IPS-18c (cell line): ENCODE measurements around the gene B3GLCT.

ENCODE experiments used
- H3K4me3 ChIP-seq: 2 replicates; pipeline ENCODE4 v1.7.0; 2013; ENCODE audit warnings: low read depth, mild to moderate bottlenecking, low read length, moderate library complexity; ENCODE audit not compliant: insufficient read depth
- H3K9me3 ChIP-seq: one replicate; pipeline ENCODE4 v1.6.1; 2013; ENCODE audit warnings: mild to moderate bottlenecking, low read length, moderate library complexity; ENCODE audit not compliant: control insufficient read depth, insufficient read depth

Gene B3GLCT

DNA sequence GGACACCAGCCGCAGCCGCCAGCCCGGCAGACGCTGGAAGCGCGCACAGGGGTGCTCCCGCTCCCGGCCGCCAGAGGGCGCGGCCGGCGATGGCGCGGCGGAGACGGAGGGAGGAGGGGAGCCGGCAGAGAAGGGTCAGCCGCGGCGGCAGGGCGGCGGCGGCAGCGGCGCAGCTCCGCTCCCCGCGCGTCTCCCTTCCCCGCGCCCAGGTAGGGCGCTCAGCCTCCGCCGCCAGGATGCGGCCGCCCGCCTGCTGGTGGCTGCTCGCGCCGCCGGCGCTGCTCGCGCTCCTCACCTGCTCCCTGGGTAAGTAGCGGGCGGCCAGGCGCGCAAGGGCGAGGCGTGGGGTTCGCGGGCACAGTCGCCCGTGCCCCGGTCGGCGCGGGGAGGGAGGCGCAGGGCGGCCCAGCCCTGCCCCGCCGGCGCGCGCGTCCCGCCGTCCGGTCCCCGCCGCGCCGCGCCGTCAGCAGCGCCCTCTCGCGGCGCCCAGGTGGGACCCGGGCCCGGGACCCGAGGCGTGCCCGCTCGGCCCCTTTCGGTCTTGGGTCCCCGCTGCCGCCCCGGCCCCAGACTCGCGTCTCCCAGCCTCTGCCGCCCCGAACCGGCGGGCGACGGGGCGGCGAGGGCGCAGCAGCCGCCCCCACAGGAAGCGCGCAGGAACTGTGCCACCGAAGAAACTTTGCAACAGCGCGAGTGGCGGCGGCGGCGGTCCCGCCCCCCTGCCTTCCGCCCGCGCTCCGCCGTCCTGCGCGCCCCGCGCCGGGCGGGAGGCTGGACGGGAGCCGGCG lies at the start of gene B3GLCT:
Gene B3GLCT, plus strand, starts transcription at position 127 of the 788 bp plus-strand sequence. Its CDS starts 110 bp downstream, at position 237.
- Histone ChIP-seq H3K9me3 (no peaks in the 10 kb centered on the region), H3K4me3 (peak within 1 kb of the TSS; percentile 74)

DNA sequence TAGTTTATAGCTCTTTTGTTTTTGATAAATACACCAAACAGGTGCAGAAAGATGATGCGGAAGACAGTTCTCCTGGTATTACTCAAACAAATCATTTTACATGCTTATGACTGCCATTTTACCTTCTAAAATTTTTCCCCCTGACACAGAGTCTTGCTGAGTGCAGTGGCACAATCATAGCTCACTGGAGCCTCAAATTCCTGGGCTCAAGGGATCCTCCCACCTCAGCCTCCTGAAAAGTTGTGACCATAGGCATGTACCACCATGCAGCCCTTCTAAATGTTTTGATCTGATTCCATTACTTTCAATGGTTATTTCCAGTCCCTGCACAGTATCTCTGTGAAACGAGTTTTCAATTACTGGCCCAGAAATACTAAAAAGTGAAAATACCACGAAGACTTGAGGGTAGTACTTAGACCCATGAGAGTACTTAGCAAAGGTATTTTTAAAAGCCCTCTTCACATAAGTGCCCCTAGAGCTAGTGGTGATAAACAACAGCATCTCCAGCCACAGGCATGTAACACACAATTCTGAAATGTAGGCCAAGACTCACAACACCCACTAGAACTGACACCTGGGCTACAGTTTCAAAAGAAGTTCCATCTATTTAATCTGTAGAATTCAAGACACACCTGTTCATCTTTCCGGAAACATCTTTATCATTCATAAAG lies 49.3 kb upstream of the B3GLCT start:
- no peak overlapping the region for H3K4me3 ChIP-seq
- H3K9me3 ChIP-seq, result no peaks in the 10 kb centered on the region

DNA sequence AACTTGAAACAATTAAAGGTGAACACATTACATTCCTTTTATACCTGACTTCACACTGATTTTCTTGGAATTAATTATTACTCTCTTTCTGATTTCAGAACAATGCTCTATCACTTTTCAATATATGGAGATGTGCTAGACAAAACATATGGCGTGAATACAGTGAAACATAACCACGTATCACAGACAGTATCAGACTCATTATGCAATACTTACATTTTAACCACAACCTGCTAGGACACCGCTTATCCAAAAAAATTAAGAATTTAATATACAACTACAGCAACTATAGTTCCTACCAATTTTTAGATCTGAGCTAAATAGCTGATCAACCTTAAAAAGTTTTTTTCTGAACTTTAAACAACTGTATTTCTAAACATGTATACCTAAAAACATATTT lies 47.9 kb upstream of the B3GLCT start:
- no peak overlapping the region for H3K4me3 ChIP-seq
- H3K9me3 ChIP-seq, result no peaks in the 10 kb centered on the region

DNA sequence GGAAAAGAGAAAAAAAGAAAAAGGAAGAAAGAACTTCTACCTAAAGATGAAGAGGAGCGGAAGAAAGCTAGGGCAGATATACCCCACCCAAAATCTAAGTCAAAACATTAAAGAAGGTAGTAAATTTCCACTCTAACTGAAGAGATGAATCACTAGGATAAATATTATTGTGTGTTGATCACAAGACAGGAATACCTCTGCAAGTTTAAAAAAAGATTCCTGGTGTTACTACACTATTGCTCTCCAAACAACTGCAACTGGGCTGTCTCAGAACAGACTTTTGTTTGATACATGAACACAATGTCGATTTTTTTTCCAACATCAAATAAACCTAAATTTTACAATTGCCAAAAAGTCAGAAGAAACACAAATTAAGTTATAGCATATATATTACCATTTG lies 44.8 kb upstream of the B3GLCT start:
- H3K9me3 ChIP-seq, result no peaks in the 10 kb centered on the region
- no peak overlapping the region for H3K4me3 ChIP-seq

DNA sequence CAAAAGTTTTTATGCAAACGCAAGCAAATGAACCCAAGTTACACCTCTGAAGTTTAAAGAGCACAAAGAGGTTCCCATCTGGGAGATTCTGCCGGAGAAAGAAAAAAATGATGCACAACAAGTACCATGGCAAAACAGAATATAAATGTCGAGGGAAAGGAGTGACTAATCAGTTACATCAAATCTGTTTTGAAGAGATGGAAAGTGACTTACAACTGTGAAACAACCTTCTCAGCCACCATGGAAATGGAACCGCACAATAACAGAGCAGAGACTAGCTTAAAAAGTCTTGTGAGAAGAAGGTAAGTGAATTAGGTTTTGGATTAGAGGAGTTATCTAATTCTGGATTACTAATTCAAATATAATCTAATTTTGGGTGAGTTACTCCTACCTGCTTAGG lies 40.5 kb upstream of the B3GLCT start:
- Histone ChIP-seq H3K9me3 (no peaks in the 10 kb centered on the region), H3K4me3 (no peak overlapping the region)

DNA sequence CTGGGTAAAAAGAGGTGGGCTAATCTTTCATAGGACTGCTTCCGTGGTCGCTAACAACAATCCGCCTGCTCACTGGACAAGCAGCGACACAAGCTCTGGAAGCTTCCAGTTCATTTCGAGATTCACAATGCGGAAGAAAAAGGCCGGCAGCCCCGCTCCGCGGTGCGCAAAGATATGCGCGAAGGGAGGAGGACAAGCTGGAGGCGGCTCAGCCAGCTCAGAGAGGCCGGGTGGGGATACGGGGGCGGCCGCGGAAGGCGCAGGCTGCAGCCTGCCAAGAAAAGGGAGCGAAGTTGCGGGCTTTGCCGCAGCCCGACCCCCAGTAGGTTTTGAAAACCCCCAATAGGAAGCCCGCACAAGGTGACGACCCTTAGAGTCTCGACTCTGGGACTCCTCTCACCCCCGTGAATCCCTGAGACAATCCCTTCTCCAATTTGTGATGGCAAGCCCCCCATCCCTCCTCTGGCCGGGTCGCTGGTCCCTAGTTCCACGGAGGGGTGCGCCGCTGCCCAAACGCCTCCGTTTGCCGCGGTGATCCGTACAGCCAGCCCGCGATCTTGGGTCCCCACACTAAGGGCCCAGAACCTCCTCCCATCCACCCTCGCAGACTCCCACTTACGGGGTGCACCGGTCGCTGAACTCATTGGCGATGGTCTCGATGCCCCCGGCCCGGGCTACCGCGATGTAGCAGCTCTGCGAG lies 38.8 kb upstream of the B3GLCT start:
- no peaks in the 10 kb centered on the region for H3K9me3 ChIP-seq
- H3K4me3 ChIP-seq, result peak overlapping the region; percentile 85

DNA sequence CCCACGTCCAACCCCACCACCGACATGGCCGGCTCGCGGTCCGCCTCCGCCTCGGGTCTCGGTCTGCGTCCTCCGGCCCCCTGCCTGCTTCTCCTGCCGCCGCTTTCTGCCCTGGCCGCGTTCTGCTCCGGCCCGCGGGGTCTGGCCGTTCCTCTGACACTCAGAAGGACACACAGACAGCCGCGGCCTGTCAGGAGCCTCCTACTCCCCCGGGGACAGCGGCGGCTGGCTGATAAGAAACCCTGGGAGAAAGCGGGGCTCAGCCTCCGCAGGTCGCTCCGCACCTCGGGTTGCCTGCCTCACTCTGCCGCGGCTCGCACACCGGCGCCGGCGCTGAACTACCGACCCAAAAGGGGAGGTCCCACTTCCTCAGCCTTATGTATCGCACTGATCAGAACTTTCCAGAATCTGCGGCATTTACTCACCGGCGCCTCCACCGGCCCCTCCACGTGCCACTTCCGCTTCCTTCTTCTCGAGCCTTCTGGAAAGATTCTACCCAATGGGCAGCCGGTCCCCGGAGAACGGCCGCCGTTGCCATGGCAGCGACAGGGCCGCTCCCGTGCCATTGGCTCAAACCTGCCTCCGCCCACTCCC lies 38.1 kb upstream of the B3GLCT start, which contains the start of gene HSPH1:
Gene HSPH1, minus strand, starts transcription at position 348 of the 594 bp plus-strand sequence. Its CDS starts 322 bp downstream, at position 26.
- peak within 1 kb of the TSS; percentile 85 for H3K4me3 ChIP-seq
- H3K9me3 ChIP-seq, result no peaks in the 10 kb centered on the region

DNA sequence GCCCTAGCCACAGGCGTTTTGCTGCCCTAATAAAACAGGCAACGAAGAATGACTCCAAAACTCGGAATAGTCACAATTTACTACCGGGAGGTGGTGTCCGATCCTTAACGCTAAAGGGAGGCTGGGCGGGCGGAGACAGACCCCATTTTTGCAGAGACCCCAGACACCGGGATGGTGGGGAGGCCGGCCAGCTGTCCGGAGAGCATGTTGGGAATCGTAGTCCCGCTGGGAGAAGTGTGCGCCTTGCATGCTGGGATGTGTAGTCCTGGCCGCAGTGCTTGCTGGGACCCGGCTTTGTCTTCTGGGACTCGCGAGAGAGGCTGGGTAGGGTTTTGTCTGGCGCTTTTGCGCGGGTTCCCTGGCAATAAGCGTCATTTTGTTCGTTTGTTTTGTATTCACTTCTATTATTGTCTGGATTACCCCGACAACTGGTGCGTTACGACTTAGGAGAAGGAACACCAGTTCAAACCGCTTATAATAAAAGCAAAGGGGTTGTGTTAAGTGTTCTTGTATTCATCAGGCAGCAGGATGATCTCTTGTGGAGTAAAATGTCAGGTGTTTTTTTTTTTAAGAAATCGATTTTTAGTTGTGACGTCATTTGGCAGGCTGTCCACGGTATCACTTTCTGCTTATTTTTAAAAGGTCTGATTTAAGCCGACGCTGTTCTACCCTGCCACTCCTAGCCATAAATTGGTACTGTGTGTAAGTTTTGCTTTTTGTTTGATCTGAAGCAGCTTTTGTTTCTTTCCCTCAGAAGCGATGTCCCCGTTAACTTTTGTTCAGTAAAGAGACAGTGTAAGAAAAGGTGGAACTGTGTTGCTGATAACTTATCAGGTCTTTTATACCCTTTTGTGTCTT lies 37.4 kb upstream of the B3GLCT start:
- H3K4me3 ChIP-seq, result peak overlapping the region; percentile 85
- H3K9me3 ChIP-seq, result no peaks in the 10 kb centered on the region

DNA sequence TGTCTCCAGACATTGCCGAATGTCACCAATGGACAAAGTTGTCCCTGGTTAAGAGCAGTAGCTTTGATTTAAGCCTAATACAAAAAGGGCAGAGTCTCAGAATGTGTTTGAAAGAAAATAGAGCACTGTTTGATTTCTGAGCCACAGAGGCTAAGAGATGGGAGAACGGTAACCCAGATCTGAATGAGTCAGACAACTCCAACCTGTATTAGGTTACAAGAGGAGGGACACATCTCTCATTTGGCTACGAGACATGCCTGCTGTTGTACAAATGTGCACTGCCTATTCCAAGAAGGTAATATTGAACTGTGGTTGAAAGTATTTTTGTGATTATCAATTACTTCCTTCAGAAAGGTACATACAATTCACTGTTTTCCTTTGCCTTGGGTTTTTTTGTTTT lies 33.2 kb upstream of the B3GLCT start:
- Histone ChIP-seq H3K9me3 (no peaks in the 10 kb centered on the region), H3K4me3 (no peak overlapping the region)

DNA sequence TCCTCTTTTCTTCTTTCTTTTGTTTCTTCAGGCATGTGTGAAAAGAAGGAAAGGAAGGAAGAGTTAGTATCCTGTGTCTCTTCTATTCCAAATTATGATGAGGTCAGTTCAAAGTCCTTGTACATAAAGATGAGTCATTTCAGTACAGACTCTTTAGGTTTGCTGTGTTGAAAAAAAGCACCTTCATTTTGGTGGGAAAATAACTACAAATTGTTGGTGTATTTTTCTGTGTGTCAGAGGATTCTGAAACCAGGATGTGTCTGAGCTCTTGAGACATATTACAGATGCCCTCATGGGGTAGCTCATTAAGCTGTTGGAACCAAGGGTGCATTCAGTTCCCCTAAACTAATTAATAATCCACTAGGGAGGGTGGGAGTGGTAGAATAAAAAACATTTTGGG lies 32.3 kb upstream of the B3GLCT start:
- H3K9me3 ChIP-seq, result no peaks in the 10 kb centered on the region
- H3K4me3 ChIP-seq, result no peak overlapping the region

DNA sequence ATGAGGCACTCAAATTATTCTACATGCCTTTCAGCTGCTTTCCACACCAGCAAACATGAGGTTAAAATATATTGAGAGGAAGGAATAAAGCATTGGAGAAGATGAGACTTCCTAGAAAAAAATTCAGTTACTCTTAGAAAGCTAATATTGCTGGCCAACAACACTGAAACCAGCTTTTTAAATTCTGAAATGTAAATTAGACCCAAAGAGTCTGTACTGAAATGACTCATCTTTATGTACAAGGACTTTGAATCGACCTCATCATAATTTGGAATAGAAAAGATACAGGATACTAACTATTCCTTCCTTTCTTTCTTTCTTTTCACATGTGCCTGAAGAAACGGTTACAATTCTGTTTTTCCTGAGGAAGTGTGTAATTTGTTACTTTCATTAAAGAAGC lies 31.6 kb upstream of the B3GLCT start:
- Histone ChIP-seq H3K9me3 (no peaks in the 10 kb centered on the region), H3K4me3 (no peak overlapping the region)

DNA sequence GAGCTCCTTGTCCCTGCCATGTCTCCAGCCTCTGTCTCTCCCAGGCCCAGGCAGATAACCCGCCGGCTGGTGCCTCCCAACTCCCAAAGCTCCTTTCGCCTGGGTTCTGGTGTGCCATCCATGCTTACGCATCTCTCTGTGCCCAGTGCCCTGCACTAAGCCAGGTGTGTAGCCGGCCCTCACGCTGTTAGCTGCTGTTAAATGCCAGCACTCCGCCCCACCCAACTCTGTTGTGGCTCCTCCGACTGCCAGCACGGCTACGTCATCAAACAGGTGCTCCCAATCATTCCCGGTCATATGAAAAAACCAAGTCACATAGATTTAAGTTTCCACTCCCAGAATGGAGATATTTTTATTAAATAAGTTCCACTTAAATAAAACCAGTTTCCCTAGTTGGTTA lies 31.0 kb upstream of the B3GLCT start:
- H3K4me3 ChIP-seq, result no peak overlapping the region

DNA sequence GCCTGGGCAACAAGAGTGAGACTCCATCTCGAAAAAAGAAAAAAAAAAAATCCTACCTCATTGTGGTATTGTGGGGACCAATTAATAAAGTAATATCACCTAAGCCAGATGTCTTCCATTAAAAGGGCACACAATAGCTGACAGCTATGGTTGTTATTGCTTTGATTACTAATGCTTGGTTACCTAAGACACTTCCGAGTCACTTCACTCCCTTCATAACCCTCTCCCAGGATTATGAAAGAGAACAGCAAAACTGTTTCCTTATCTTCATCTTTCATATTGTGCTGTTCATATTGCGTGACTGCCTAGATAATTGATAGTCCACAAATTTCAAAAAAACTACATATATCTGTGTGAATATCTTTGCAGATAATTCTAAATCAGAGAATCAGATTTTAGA lies 27.8 kb upstream of the B3GLCT start:
- Histone ChIP-seq H3K4me3 (no peak overlapping the region), H3K9me3 (no peaks in the 10 kb centered on the region)

More for the DNA sequence above, 31.0 kb upstream of the B3GLCT start:
- no peaks in the 10 kb centered on the region for H3K9me3 ChIP-seq

DNA sequence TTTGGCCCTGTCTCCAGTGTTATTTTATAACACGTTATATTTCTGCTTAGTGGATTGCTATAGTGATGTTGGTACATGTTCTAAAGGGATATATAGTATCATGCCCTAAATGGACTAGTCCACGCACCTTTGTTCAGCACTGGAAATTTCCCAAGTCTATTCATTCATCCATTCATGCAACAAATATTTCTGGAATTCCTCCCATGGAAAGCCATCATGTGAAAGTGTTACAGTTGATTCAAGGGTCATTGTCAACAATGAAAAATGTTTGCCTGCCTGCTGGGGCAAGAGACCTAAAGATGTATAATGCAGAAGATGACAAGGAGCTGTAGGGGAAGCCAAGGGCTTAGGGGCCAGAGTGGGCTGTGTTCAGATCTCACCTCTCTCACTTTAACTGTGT lies 27.2 kb upstream of the B3GLCT start:
- Histone ChIP-seq H3K9me3 (no peaks in the 10 kb centered on the region), H3K4me3 (no peak overlapping the region)

DNA sequence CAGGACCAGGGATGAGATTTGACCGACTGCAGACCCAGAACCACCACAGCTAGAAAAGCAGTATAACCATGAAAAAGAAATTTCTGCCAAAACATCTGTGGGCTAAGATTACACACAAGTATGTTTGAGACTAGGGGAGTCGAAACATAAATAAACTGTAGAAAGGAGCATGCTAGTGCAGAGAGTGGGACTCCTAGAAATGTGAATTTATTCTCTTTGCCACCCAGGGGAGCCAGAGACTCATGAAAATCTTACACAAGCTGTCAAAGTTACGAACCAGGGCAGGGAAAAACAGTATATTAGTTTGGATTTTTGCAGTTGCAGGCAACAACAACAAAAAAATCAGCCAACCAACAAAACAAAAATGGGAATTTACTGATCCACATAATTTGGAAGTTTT lies 25.8 kb upstream of the B3GLCT start:
- H3K9me3 ChIP-seq, result no peaks in the 10 kb centered on the region
- no peak overlapping the region for H3K4me3 ChIP-seq

DNA sequence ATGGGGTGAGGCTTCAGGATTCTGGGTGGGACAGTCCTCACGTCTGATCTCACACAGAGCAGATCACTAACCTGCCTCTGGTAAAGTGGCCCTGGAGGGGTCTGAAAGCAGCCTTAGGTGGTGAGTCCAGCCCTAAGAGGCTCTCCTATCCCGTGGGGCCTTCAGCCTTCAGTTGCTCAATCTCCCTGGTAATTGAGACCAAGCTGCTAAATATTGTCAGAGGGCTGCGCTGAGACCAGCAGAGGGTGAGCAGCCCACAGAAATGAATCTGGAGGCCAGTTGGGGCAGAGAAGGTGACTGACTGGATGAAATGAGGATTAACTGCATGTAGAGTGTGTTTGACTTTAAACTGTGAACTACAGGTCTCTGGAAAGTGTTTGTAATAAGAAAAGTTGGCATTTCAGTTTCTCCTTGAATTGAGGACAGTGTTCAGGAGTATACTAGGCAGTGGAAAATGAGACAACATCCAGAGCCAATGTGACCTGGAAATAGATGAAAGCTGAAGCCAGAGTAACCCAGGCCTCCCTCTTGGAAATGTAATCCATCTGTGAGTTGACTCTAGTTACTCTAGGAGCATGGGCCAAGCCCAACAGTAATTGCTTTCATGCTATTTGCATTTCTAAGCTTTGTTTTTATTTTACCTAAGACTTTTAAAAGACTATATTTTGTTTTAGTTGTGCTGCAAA lies 23.8 kb upstream of the B3GLCT start:
- H3K4me3 ChIP-seq, result no peak overlapping the region
- no peaks in the 10 kb centered on the region for H3K9me3 ChIP-seq
